NOMO-1 (cell line): Measurements from ENCODE around the gene POU3F3.

Source experiments
- DNase-seq, 2 experiments: peaks; one replicate each; lab custom pipeline; 2025; ENCODE audit not compliant: unreplicated experiment in 2 of 2; lab: John Stamatoyannopoulos, UW

POU3F3 gene

GRCh38 chr2:104872866-104873688 is 19.2 kb downstream of the POU3F3 start:
- no peak for DNase-seq

- DNase-seq: no peak
Observed at GRCh38 chr2:104873689-104874054, 19.8 kb downstream of the POU3F3 start.

GRCh38 chr2:104874230-104874629 is 20.3 kb downstream of the POU3F3 start:
- DNase-seq: no peak

GRCh38 chr2:104875262-104875661 is 21.3 kb downstream of the POU3F3 start:
- DNase-seq: peak in 1 of 2 experiments; percentile 9

GRCh38 chr2:104876606-104877570 is 23.0 kb downstream of the POU3F3 start:
- no peak for DNase-seq

- DNase-seq: no peak
Observed at GRCh38 chr2:104878863-104879512, 25.1 kb downstream of the POU3F3 start.

- no peak for DNase-seq
Observed at GRCh38 chr2:104880076-104880475, 26.2 kb downstream of the POU3F3 start.

- no peak for DNase-seq
Observed at GRCh38 chr2:104883357-104883756, 29.4 kb downstream of the POU3F3 start.

- DNase-seq: no peak
Observed at GRCh38 chr2:104885119-104885782, 31.3 kb downstream of the POU3F3 start.

- no peak for DNase-seq
Observed at GRCh38 chr2:104887676-104888075, 33.8 kb downstream of the POU3F3 start.

GRCh38 chr2:104888489-104889258 is 34.8 kb downstream of the POU3F3 start:
- DNase-seq: no peak

- peak in 1 of 2 experiments; percentile 2 for DNase-seq
Observed at GRCh38 chr2:104889291-104889959, 35.5 kb downstream of the POU3F3 start.

- DNase-seq: no peak
Observed at GRCh38 chr2:104889960-104890684, 36.2 kb downstream of the POU3F3 start.

GRCh38 chr2:104890685-104891069 is 36.8 kb downstream of the POU3F3 start:
- DNase-seq: no peak

GRCh38 chr2:104891145-104891544 is 37.2 kb downstream of the POU3F3 start:
- DNase-seq: no peak

- no peak for DNase-seq
Observed at GRCh38 chr2:104896446-104896845, 42.5 kb downstream of the POU3F3 start.

- DNase-seq: no peak
Observed at GRCh38 chr2:104897515-104898184, 43.7 kb downstream of the POU3F3 start.

- no peak for DNase-seq
Observed at GRCh38 chr2:104900608-104901007, 46.7 kb downstream of the POU3F3 start.
